Prostate gland (tissue), 2 donors: ENCODE data around the gene SEMG1. TPM values are rescaled to one million over a fixed set of nuclear protein-coding genes. Genes with fewer than 3 reads are reported as not detected.

ENCODE experiments used
- DNase-seq: peaks from one replicate; pipeline ENCODE4 v3.0.0-alpha.2; 2019; ENCODE audit warnings: low spot score
- H3K27ac ChIP-seq, 2 donors: fragments of 200-600 bp; sonication (generic); 2 replicates each; pipeline ENCODE4 v1.5.1; 2017 to 2019
- H3K27me3 ChIP-seq: fragments of 200-600 bp; sonication (generic); replicated peaks from 2 replicates; pipeline ENCODE4 v1.5.1; 2019; ENCODE audit not compliant: insufficient read depth
- H3K36me3 ChIP-seq, 2 donors: fragments of 200-600 bp; sonication (generic); 1 replicate in 1 of 2; 2 replicates in 1 of 2; pipeline versions ENCODE4 v1.5.1 to v1.8.1; 2017 to 2019
- H3K4me1 ChIP-seq: fragments of 200-600 bp; sonication (generic); replicated peaks from 2 replicates; pipeline ENCODE4 v1.5.1; 2019
- H3K4me3 ChIP-seq, 2 donors: fragments of 200-600 bp; sonication (generic); 2 replicates each; pipeline ENCODE4 v1.5.1; 2017 to 2019
- H3K9me3 ChIP-seq: fragments of 200-600 bp; sonication (generic); 2 replicates; pipeline ENCODE4 v1.5.1; 2017
- CTCF ChIP-seq, 4 experiments: fragments of 200-600 bp in 2 of 4; fragments of 450-650 bp in 2 of 4; sonication (generic) in 2 of 4; IDR thresholded peaks; 1 replicate in 3 of 4; 2 replicates in 1 of 4; pipeline ENCODE4 v1.5.1; 2016 to 2019; ENCODE audit warnings: antibody characterized with exemption in 4 of 4, mild to moderate bottlenecking in 2 of 4, moderate library complexity in 2 of 4
- POLR2A ChIP-seq: fragments of 450-650 bp; IDR thresholded peaks from one replicate; pipeline ENCODE4 v1.6.1; 2016; ENCODE audit warnings: antibody characterized with exemption, mild to moderate bottlenecking
- POLR2AphosphoS5 ChIP-seq: sonication (generic); formaldehyde crosslinking; IDR thresholded peaks from one replicate; pipeline ENCODE4 v1.6.1; 2017; ENCODE audit warnings: antibody characterized with exemption
- WGBS: methylation state at CpG from one replicate; pipeline ENCODE4 v1.1.5; 2018; 5-methylcytosine and 5-hydroxymethylcytosine counted together
- intact Hi-C: fragments of 100-400 bp; cut with DNase I; formaldehyde crosslinking; loops from one replicate; pipeline ENCODE4 v1.14.2; 2022
- total RNA-seq, 2 donors: library from RNA; depleted of rRNA; stranded (reverse); fragments of >200 nt; gene quantifications; one replicate each; pipeline ENCODE4 v1.1.0, GENCODE V29; 2016

The SEMG1 gene
- total RNA-seq, 2 donors from 2014 or later, result 0.14 to 250 TPM

- Histone ChIP-seq H3K9me3 (no peaks in the 10 kb centered on the region), H3K4me1 (no peaks in the 10 kb centered on the region), H3K36me3 (no peaks in the 10 kb centered on the region), H3K27ac (no peak overlapping the region), H3K27me3 (no peaks in the 10 kb centered on the region), H3K4me3 (no peak overlapping the region)
- intact Hi-C loops, result no loop called here
- no peak for DNase-seq
- TF ChIP-seq CTCF (IDR thresholded peaks at IDR 0.05) (no peak), POLR2AphosphoS5 (no peak), POLR2A (no peak)
Observed at GRCh38 chr20:45248609-45249008, 41.8 kb downstream of the SEMG1 start.

GRCh38 chr20:45251884-45252560, 45.2 kb downstream of the SEMG1 start:
- 30% methylated on average over 5 of the region's 5 CpGs for WGBS
- intact Hi-C loops, result no loop called here
- H3K9me3 ChIP-seq, result no peaks in the 10 kb centered on the region
- DNase-seq, result no peak
- H3K4me3 ChIP-seq, result no peak overlapping the region
- TF ChIP-seq POLR2A (no peak), CTCF (IDR thresholded peaks at IDR 0.05) (no peak), POLR2AphosphoS5 (no peak)
- H3K27ac ChIP-seq, result no peak overlapping the region
- no peaks in the 10 kb centered on the region for H3K36me3 ChIP-seq
- no peaks in the 10 kb centered on the region for H3K4me1 ChIP-seq
- no peaks in the 10 kb centered on the region for H3K27me3 ChIP-seq

- Histone ChIP-seq H3K27ac (no peak overlapping the region), H3K4me1 (no peaks in the 10 kb centered on the region), H3K36me3 (no peaks in the 10 kb centered on the region), H3K9me3 (no peaks in the 10 kb centered on the region), H3K4me3 (no peak overlapping the region), H3K27me3 (no peaks in the 10 kb centered on the region)
- TF ChIP-seq POLR2A (no peak), CTCF (IDR thresholded peaks at IDR 0.05) (no peak), POLR2AphosphoS5 (no peak)
- no peak for DNase-seq
- intact Hi-C loops, result no loop called here
- WGBS, result 94% methylated on average over 4 of the region's 4 CpGs
Observed at GRCh38 chr20:45253261-45253660, 46.4 kb downstream of the SEMG1 start.

GRCh38 chr20:45254383-45255262, 47.8 kb downstream of the SEMG1 start, which contains the start of gene SLPI:
Gene SLPI (minus strand): TSS chr20:45254564. CDS start chr20:45254543, 21 bp downstream.
- Histone ChIP-seq H3K36me3 (no peaks in the 10 kb centered on the region), H3K4me1 (no peaks in the 10 kb centered on the region), H3K27me3 (no peaks in the 10 kb centered on the region), H3K4me3 (no peak within 1 kb of the TSS), H3K27ac (peak within 1 kb of the TSS; percentile 30 to 55), H3K9me3 (no peaks in the 10 kb centered on the region)
- no peak for TF ChIP-seq CTCF (IDR thresholded peaks at IDR 0.05)
- TF ChIP-seq POLR2A, result peak; percentile 42
- TF ChIP-seq POLR2AphosphoS5, result peak; percentile 73
- peak; percentile 82 for DNase-seq
- WGBS, result 37% methylated on average over 7 of the region's 7 CpGs
- intact Hi-C loops, result no loop called here
